Activated CD8-positive, alpha-beta memory T cell treated with anti-CD3 and anti-CD28 coated beads for 4 hours (primary cell): ENCODE measurements around the gene PID1.
"Not testable (repeated sequence)": the region's sequence is repeated elsewhere in the genome, so short reads cannot be mapped to it uniquely, and the experiment has no call there.

Experiments used
- DNase-seq, 2 donors: peaks; one replicate each; pipeline ENCODE4 v3.0.0-alpha.2; 2020; ENCODE audit warnings: low read depth in 2 of 2

Gene PID1

DNA sequence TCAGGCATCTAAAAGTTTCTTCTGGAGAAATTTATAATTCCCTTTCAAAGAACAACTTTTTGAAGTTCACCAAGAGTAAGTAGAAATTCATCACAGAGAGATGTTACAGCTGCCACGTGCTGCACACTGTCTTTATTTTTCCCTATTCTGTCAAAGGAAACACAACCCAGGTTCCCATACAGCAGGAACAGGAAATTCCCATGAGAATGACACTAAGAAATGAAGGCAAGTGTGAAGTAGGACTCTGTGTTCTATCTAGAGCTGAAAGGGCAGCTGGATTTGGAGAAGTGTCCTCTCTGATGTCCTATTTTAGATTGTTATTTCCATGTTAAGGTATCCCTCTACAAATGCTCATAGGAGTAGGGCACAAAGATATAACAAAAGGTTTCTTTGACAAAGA lies 58.8 kb downstream of the PID1 start:
- no peak for DNase-seq

DNA sequence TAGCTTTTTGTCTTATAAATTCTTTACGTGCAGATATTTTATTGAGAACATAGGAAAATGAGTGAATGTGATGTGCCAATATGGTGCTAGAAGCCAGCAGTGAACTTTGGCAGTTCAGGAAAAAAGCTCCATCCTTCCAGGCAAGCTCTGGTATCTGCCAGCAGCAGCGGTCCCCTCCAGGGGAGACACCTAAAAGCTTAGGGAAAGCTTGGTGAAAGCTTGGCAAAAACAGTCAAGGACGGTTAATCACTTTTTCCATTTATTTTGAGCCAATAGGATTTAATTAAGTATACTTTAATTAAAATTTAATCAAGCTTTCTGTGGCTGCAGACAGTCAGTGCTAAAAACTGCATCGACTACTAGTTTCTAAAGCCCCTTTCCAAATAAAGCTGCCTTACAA lies 60.4 kb downstream of the PID1 start:
- DNase-seq: no peak

DNA sequence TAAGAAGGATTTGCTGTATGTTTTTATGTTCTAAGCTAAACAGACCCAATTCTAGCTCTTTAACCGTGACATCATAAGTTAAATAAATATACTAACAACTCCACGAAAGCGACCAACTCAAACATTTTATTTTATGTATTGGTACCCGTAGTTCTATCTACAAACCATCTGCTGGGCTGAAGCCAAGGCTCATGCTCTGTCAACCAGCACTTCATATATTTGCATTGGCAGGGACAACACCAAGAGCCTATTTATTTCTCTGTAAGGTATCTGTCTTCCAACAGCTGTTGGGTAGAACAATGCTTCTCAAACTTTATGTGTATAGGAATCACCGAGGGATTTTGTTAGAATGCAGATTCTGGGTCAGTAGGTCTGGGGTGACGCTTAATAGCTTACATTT lies 64.5 kb downstream of the PID1 start:
- DNase-seq: no peak

DNA sequence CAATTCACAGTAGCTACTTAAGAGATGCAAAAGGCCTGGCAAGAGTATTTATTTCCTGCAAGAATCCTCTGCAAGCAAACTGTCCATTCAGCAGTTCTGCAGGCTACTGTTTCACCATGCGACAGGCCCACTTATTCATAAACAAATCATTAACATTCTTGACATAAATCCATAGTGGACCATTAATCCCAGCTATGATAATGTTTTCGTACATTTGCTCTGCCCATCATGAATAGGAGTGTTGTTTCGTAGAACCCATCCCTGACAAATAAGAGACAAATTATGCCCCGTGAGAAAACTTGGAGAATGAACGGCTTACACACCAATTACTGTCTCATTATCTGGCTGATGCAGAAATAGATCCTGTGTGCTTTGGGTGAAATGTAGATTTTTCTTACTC lies 65.4 kb downstream of the PID1 start:
- no peak for DNase-seq

DNA sequence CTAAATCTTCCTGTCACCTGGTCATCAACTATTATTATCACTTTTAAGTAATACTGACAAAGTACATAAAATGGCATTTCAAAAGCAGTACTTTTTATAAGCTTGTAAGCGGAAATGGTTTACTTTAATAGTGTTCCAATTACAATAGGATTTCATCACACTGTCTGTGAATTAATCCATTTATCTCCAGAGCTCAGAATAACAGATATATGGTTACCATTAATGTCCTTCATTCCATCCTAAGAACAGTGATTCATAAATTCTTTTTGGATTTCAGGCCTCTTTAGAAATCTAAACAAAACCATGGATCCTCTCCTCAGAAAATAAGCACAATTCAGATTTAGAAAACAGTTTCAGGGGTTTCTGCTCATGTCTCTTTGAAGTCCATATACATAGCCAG lies 68.4 kb downstream of the PID1 start:
- no peak for DNase-seq

DNA sequence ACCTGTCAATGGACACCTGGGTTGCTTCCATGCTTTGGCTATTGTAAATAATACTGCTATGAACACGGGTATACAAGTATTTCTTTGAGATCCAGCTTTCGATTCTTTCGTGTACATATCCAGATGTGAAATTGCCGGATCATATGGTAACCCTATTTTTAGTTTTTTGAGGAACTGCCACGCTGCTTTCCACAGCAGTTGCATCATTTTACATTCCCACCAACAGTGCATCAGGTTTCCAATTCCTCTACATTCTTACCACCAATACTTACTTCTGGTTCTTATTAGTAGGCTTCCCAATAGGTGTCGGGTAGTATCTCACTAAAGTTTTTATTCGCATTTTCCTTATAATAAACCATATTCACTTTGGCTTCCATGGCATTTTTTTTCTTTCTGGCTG lies 69.6 kb downstream of the PID1 start:
- no peak for DNase-seq

DNA sequence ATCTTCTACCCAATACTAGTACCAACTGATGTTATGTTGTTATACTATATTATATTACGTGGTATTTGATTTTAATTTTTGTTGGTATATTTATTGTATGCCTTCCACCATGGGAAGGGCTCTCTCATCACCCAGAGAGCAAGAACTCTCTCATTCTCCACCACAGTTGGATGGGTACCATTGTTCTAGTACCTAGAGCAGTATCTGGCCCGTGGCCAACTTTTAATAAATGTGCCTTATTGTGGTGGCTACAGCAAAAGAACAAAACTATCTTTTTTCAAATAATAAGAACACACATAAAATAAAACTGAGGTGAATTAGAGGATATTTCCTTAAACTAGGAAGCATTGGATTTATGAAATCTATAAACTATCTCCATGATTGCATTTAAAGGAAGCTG lies 71.8 kb downstream of the PID1 start:
- DNase-seq: no peak

DNA sequence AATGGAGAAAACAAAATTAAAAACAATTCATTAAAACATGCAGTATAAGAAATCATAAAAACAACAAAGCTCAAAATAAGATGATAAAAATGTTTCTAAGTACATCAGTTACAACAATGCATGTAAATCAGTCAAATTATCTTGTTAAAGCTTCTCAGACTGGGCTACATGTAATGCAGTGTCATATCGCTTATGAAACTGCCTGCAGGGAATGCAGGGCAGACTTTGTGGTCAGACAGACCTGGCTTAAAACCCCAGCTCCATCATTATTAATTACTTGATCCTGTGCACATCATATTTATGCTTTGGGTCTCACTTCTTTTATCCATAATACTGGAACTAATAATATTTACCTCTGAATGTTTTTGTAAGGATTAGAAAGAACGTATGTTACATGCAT lies 74.6 kb downstream of the PID1 start:
- DNase-seq: no peak

DNA sequence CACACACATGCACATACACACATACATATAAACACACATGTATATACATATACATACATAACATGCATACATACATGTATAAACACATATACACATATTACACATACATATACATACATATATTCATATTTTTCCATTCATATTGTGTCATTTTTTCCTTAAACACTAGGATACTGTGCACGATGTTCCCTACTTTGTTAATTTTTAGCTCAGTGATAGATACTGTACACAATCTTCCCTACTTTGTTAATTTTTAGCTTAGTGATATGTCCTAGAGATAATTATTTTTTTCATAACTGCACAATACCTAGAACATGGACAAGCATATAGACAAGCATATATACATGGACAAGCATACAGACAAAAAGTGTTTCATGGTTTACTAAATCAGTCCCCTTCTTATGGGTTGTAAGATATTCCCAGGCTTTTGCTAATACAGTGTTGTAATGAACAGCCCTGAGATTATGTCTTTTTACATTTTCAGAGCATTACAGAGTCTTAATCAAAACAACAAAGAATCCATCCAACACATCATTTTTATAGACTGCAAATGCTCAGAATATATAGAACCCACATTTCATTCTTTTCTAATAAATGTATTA lies 75.6 kb downstream of the PID1 start:
- no peak for DNase-seq

DNA sequence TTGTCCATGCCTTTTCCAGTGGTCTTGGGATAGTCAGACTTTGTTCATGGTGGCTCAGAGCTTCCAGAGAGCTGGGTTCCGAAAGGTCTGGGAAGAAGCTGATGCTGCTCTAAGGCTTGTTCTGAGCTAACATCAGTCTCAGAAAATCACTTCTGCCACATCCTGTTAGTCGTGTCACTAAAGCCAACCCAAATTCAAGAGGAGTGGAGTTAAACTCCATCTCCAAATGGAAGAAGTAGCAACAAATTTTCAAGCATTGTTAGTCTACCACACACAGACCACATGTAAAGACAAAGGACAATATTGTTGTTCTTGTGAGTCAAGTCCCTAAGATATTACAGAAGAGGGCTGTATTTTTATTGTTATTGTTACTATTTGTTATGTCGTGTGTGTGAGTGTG lies 77.8 kb downstream of the PID1 start:
- DNase-seq: no peak

DNA sequence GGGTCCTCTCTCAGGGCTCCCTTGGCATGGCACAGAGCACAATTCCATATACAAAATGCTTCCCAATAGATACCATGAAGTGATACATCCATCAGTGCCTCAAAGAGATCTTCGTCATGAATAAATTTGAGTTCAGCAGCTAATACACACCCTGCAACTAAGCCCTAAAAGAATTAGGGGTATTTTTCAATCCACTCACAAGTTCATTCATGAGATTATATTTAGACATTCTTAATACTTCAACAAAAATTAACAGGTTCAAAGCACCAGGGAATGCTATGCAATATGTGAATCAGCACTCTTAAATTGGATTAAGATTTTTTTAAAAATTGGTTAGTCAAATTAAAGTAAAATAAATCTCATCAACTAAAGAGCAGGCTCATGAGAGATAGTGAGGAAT lies 79.7 kb downstream of the PID1 start:
- no peak for DNase-seq

DNA sequence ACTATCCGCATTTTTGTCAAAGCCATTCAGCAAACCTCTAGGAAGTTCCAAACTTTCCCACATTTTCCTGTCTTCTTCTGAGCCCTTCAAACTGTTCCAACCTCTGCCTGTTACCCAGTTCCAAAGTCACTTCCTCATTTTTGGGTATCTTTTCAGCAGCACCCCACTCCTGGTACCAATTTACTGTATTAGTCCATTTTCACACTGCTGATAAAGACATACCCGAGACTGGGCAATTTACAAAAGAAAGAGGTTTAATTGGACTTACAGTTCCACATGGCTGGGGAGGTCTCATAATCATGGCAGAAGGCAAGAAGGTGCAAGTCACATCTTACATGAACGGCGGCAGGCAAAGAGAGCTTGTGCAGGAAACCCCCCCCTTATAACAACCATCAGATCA lies 84.0 kb downstream of the PID1 start:
- DNase-seq: not testable (repeated sequence)

DNA sequence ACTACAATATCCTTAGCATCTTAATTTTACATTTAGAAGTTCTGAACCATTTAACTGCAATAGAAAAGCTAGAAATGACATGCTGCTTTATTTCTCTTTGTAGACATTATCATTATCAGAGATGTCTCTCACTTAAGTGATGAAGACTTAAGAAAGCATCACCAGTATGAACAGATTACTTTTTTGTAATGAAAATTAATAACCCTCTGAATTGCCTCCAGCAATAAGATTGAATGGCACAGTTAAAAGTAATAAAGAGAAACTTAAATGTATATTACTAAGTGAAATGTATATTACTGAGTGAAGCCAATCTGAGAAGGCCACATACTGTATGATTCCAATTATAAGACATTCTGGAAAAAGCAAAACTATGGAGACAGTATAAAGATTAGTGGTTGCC lies 89.4 kb downstream of the PID1 start:
- no peak for DNase-seq

DNA sequence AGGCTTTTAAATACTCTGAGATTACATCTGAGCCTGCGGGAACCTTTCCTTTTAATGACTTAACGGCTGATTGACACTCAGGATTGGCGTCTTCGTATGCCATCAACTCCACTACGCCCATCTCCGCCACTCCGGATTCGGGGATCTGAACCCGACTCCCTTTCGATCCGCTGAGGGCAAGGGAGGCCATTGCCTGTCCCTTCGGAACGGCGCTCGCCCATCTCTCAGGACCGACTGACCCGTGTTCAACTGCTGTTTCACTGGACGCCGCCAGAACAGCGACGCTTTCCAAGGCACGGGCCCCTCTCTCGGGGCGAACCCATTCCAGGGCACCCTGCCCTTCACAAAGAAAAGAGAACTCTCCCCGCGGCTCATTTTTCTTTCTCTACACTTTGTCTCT lies 90.4 kb downstream of the PID1 start:
- DNase-seq: no peak

DNA sequence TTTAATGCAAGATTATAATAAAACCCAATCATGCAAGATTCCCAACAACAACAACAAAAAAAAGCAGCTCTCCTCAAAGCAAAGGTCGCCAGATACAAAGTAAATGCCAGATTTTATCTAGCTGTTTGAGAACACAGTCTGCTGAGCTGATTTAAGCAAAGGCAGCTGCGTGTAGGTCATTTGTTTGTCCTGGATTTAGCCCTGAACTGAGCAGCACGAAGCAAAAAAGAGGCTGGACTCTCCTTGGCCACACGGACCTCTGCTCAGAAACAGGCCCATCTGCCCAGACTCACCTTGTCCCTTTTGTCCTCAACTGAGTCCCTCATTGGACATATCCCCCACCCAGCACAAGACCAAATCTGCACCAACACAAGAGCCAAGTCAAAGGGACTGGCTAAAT lies 91.5 kb downstream of the PID1 start:
- DNase-seq: no peak

DNA sequence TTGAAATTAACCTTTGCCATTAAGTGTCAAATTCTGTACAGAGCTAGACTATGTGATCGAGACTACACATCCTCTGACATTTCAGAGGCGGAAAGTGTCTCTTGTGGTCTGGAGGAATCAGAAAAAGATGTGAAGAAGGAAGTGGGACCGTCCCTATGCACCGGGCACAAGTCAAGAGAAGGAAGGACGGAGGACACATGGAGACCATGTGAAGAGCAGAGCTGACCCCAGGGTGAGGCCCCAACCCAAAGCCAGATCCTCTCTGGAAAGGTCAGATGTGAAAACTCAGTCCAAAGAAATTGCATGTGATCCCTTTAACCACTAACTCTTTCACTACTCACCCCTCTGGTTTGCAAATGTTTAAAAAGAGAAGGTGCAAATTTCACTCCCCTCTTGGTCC lies 92.4 kb downstream of the PID1 start:
- DNase-seq: no peak

DNA sequence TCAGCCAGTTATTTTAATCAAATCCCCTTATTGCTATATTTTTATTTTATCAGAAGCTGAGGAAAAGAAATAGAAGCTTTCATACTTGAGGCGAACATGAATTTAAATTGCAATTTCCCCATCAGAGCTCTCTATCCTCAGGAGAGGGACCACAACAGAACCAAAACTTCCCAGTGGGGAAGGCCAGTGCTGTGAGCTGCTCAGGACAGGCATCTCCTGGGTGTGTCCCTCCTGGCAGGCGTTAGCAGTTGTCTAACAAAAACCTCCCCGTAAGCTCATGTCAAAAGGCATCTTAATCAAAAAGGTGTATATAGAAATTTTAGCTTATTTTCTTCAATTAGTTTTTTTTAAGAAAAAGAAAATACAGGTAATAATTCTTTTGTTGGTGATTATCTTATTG lies 93.0 kb downstream of the PID1 start:
- no peak for DNase-seq

DNA sequence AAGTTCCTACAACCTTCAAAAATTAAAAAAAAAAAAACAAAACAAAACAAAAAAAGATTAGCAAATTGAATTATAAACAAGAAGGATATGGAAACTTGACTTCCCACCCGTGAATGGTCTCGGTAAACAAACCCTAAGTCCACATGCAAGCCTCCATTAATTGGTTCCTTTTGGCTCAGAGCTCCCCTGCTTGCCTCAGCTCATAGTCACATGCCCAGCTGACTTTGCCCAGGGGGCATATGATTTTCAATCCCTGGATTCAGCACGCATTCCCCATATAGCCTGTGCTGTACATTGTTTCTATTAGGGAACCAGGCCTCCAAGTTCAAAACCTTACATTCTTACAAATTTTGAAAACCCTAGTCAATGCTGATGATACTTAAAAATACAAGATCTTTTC lies 95.0 kb downstream of the PID1 start:
- no peak for DNase-seq

DNA sequence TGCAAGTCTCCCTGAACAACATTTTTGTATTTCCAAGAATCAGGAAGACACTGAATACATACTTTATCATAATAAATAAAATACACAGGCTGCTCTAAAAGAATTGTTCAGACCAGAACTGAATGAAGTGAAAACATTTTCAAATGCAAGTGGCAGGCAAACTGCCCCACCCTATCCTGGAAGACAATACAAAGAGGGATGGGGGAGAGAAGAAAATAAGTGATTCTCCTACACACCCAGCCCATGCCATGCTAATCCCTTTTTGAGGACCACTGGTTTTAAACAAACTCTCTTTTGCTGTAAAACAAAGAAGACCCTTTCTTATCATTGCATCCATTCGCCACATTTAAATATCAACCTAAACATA lies 95.6 kb downstream of the PID1 start:
- DNase-seq: no peak

DNA sequence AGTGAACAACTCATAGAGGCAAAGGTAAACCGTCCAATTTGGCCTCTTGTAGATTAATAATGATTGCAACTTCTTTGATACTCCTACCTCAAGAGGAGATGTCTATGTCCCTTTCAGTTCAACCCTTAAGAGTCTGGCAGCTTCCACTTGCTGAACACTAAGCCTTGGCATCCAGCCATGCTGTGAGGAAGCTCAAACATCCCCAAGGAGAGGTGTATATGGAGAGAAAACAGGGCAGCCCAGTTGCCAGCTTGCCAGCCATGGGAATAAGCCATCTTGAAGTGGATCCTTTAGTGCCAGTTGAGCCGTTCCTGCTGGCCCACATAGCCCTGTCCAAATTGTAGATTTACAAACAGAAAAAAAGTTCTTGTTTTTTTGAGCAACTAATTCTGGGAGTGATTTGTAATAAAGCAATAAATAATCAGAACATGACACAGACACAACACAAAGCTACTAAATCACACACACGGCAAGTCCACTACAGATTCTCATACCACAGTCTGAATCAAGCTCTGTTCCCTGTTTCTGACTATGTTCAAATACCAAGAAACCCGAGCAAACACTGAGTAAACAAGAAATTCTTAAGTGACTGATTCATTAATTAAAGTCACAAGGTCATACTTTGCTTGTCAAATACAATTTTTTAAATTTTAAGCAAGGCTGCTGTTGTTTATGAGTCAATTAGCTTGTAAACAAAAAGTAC lies 96.1 kb downstream of the PID1 start:
- no peak for DNase-seq

DNA sequence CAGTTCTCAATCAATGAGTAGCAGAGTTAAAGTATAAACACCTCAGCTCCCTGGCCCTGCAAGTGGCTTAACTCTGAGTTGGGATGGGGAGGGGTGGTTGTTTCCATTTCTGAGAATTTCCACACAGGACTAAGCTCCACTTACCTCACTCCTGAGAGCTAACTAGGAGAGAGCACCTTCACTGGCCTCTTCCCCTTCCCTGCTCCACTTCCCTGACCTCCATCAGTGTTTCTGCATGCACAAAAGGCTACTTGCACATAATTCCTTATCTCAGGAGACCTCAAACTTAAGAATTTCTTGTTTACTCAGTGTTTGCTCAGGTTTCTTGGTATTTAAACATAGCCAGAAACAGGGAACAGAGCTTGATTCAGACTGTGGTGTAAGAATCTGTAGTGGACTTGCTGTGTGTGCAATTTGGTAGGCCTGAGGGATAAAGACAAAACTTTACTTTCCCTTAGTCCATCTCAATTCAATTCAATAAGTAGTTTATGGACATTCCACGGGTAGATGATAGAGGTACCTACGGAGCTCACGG lies 97.2 kb downstream of the PID1 start:
- DNase-seq: no peak

DNA sequence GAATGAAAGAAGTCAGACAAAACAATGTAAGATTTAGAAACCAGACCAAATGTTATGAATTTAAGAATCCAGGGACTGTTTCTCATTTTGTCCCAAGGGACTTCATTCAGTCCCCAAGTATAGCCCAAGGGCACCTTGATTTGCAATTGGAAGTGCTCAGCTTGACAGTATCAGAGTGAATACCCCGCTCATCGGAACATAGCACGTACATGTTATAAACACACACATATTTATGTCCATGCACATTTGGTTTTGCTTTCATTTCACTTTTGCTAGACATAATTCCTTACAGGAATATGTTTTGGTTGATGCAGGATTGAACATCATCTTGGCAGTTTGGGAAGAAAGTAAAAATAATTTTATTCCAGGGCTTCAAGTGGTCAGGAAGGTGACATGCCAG lies 100.2 kb downstream of the PID1 start:
- no peak for DNase-seq

DNA sequence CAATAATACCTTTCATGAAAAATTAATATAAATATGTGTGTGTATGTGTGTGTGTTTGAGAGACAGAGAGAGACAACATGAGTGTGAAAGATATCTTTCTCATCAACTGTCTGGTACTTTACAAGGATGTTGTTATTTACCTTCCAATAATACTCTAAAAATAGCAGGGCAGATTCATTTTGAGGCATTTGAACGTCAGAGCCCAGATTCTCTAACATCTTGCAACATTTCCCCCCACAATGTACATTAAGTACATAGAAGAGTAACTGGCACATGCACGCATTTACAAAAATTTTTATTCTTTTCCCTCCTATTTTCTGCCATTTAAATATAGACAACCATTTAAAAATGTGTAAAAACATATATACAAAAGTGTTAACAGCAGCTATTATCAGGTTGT lies 100.9 kb downstream of the PID1 start:
- DNase-seq: no peak

DNA sequence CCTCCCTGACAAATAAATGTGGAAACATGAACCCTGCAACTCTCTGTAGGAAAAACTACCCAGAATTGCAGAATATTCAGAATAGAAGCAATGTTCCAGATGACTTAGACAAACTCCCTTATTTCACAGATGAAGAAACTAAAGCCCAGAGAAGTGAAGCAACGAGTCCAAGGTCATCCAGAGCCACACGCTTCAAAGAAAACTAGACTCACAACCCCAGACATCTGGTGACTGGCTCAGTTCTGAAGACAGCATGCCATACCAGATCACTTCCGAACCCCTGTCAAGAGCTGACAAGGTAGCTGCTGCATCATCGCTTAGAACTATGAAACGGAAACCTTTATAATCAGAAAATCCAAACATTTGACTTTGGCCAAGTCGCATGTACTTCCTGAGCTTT lies 101.3 kb downstream of the PID1 start:
- DNase-seq: no peak
